Measurements from ENCODE around the gene CCDC12. TPM values are rescaled to one million over a fixed set of nuclear protein-coding genes. Genes with fewer than 3 reads are reported as not detected.

The CCDC12 gene
- total RNA-seq, 1 experiment from 2014 or later = 47.3 TPM

DNA sequence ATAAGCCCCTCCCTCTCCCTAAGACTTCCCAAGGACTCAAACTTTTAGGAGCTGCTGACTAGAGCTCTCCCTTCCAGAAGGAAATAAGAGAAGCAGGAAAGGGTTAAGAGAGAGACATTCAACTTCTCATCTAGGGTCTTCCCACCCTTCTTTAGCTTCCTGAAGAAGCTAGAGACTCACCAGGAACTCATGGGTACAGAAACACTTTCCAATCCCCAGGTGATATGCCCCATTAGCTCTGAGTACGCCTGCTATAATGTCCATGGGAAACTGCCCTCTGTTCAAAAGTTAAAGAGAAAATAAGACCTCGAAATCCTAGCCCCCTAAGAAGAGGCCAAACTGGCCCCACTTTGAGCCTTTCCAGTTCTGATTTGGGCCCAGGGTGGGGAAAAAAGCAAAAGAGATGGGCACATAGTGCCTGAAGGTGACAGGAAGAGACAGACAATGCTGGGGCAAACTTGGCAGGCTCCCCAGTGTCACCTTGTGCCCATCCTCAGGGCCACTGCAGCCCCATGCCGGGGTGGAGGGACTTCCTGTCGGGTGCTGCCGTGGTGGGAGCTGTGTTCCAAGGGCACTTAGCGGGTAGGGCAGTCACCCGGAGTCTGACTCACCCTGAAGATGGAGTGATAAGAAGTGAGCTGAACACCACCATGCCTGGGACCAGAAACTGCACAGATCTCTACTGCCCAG lies 29.5 kb downstream of the CCDC12 start:
- intact Hi-C loops (cut with micrococcal nuclease; ENCODE audit: unreplicated experiment) = no loop called here
- peak; percentile 60 for DNase-seq

DNA sequence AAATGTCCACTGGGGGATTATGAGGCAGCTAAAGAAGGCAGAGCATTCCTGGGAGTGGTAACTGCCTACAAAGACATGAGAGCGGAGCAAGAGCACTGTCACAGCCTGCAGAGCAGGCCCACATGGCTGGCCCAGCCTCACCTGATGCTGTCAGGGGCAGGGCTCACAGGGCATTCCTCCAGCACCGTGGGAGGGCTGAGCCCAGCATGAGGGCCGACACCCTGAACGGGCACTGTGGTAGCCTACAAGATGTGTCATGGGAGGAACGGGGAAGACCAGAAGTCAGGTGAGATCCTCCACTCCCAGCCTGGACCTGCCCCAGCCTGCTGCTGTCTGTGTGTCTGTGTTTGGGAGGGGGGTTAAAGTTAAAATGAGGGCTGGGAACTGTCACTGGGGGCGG lies 30.1 kb downstream of the CCDC12 start:
- no TSS peak for BruUV-seq (replicated peaks)
- Mint-ChIP-seq H3K36me3 (ENCODE audit: insufficient read depth, unreplicated experiment) (peaks cover 59% of the 10 kb centered on the region), H3K27me3 (ENCODE audit: unreplicated experiment) (no peaks in the 10 kb centered on the region), H3K27ac (ENCODE audit: unreplicated experiment) (peak overlapping the region; percentile 97), H3K4me3 (ENCODE audit: low read depth, unreplicated experiment) (peak overlapping the region; percentile 31), H3K9me3 (ENCODE audit: low read depth, unreplicated experiment) (no peaks in the 10 kb centered on the region), H3K4me1 (ENCODE audit: low read depth, unreplicated experiment) (peaks cover 78% of the 10 kb centered on the region)
- CTCF ChIA-PET = interaction anchor here (2.2 kb wide), 1 partner anchor 37 kb away, joined by 7 read pairs; no protein-coding TSS in a partner anchor
- TF ChIP-seq, protein P1, sequence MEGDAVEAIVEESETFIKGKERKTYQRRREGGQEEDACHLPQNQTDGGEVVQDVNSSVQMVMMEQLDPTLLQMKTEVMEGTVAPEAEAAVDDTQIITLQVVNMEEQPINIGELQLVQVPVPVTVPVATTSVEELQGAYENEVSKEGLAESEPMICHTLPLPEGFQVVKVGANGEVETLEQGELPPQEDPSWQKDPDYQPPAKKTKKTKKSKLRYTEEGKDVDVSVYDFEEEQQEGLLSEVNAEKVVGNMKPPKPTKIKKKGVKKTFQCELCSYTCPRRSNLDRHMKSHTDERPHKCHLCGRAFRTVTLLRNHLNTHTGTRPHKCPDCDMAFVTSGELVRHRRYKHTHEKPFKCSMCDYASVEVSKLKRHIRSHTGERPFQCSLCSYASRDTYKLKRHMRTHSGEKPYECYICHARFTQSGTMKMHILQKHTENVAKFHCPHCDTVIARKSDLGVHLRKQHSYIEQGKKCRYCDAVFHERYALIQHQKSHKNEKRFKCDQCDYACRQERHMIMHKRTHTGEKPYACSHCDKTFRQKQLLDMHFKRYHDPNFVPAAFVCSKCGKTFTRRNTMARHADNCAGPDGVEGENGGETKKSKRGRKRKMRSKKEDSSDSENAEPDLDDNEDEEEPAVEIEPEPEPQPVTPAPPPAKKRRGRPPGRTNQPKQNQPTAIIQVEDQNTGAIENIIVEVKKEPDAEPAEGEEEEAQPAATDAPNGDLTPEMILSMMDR (IDR thresholded peaks at IDR 0.05; ENCODE audit: unreplicated experiment) = no peak
- intact Hi-C loops (cut with micrococcal nuclease; ENCODE audit: unreplicated experiment) = no loop called here
- DNase-seq = peak; percentile 44

More for the DNA sequence above, 29.5 kb downstream of the CCDC12 start:
- H3K36me3 Mint-ChIP-seq (ENCODE audit: insufficient read depth, unreplicated experiment) = peaks cover 58% of the 10 kb centered on the region
- peak overlapping the region; percentile 31 for H3K4me3 Mint-ChIP-seq (ENCODE audit: low read depth, unreplicated experiment)
- CTCF ChIA-PET = interaction anchor here (1.1 to 2.2 kb wide), 4 partner anchors 12 to 38 kb away, joined by 5 to 7 read pairs (median 6); partner anchors contain the start of gene CCDC12
- H3K4me1 Mint-ChIP-seq (ENCODE audit: low read depth, unreplicated experiment) = peaks cover 75% of the 10 kb centered on the region
- H3K27ac Mint-ChIP-seq (ENCODE audit: unreplicated experiment) = peak overlapping the region; percentile 97
- BruUV-seq (replicated peaks) = no TSS peak
- TF ChIP-seq, protein P1 (IDR thresholded peaks at IDR 0.05; ENCODE audit: unreplicated experiment) = no peak
- no peaks in the 10 kb centered on the region for H3K27me3 Mint-ChIP-seq (ENCODE audit: unreplicated experiment)
- no peaks in the 10 kb centered on the region for H3K9me3 Mint-ChIP-seq (ENCODE audit: low read depth, unreplicated experiment)

DNA sequence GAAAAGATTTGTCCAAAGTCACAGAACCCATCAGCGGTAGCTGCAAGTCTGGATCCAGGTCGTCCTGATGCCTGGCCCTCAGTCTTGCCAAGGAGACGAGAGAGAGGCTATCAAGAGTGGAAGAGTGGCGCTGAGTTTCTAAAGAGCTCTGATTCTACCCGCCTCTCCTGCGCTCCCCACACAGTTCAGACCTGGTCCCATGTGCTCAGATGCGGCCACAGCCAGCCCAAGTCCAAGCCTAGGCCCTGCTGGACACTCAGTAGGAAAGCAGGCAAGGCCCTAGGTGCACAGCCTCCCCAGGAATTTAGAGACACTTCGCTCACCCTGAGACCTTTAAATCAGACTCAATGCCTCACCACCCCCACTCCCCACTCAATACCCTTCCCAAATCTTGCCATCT lies 32.4 kb downstream of the CCDC12 start:
- H3K4me1 Mint-ChIP-seq (ENCODE audit: low read depth, unreplicated experiment) = peaks cover 88% of the 10 kb centered on the region

More for the DNA sequence above, 32.4 kb downstream of the CCDC12 start:
- Mint-ChIP-seq H3K4me3 (ENCODE audit: low read depth, unreplicated experiment) (peak overlapping the region; percentile 63), H3K36me3 (ENCODE audit: insufficient read depth, unreplicated experiment) (peaks cover 65% of the 10 kb centered on the region), H3K9me3 (ENCODE audit: low read depth, unreplicated experiment) (no peaks in the 10 kb centered on the region), H3K27me3 (ENCODE audit: unreplicated experiment) (no peaks in the 10 kb centered on the region), H3K27ac (ENCODE audit: unreplicated experiment) (peak overlapping the region; percentile 97)
- intact Hi-C loops (cut with micrococcal nuclease; ENCODE audit: unreplicated experiment) = loop anchor here (2.0 to 5.0 kb wide), 2 partner anchors 13 to 33 kb away; partner anchors contain the start of genes CCDC12 and NBEAL2
- CTCF ChIA-PET = interaction anchor here (0.6 to 1.7 kb wide), 6 partner anchors 9 to 702 kb away, joined by 3 to 14 read pairs (median 4); partner anchors contain the start of genes CCR3 and NBEAL2
- no peak for DNase-seq
- no TSS peak for BruUV-seq (replicated peaks)
- TF ChIP-seq, protein P1 (IDR thresholded peaks at IDR 0.05; ENCODE audit: unreplicated experiment) = no peak

Data from Calu3 (cell line).